CD4-positive, alpha-beta T cell treated with Interleukin-12 subunit alpha and Interleukin-12 subunit beta, for 1 hour (primary cell): Measurements from ENCODE around the gene OR2T2.
"Not testable (repeated sequence)": the region's sequence is repeated elsewhere in the genome, so short reads cannot be mapped to it uniquely, and the experiment has no call there.

ENCODE experiments used
- DNase-seq: peaks from one replicate; pipeline ENCODE4 v3.0.0-alpha.2; 2020

The OR2T2 gene

GRCh38 chr1:248445399-248445798, at the start of gene OR2T2:
Gene OR2T2 (plus strand): TSS chr1:248445637. CDS start chr1:248452798, 7,161 bp downstream.
- DNase-seq = not testable (repeated sequence)

- DNase-seq = no peak
Observed at GRCh38 chr1:248402748-248403147, 42.7 kb upstream of the OR2T2 start, which contains the start of gene OR2T1. Gene OR2T1 (plus strand): TSS chr1:248403048. CDS start chr1:248406148, 3,100 bp downstream.

GRCh38 chr1:248404024-248404423, 41.4 kb upstream of the OR2T2 start:
- peak; percentile 3 for DNase-seq

- DNase-seq = no peak
Observed at GRCh38 chr1:248406721-248407692, 38.4 kb upstream of the OR2T2 start.

- DNase-seq = no peak
Observed at GRCh38 chr1:248416226-248416625, 29.2 kb upstream of the OR2T2 start.

GRCh38 chr1:248417854-248418253, 27.6 kb upstream of the OR2T2 start:
- no peak for DNase-seq

- no peak for DNase-seq
Observed at GRCh38 chr1:248421384-248421783, 24.1 kb upstream of the OR2T2 start.

GRCh38 chr1:248427526-248428191, 17.8 kb upstream of the OR2T2 start:
- DNase-seq = not testable (repeated sequence)

GRCh38 chr1:248428192-248428533, 17.3 kb upstream of the OR2T2 start:
- DNase-seq = not testable (repeated sequence)

- not testable (repeated sequence) for DNase-seq
Observed at GRCh38 chr1:248431683-248432082, 13.8 kb upstream of the OR2T2 start.

- not testable (repeated sequence) for DNase-seq
Observed at GRCh38 chr1:248432201-248432600, 13.2 kb upstream of the OR2T2 start.

- not testable (repeated sequence) for DNase-seq
Observed at GRCh38 chr1:248433811-248434415, 11.5 kb upstream of the OR2T2 start.

GRCh38 chr1:248434913-248435312, 10.5 kb upstream of the OR2T2 start:
- not testable (repeated sequence) for DNase-seq

- DNase-seq = not testable (repeated sequence)
Observed at GRCh38 chr1:248436303-248436702, 9.1 kb upstream of the OR2T2 start.

GRCh38 chr1:248438668-248439067, 6.8 kb upstream of the OR2T2 start:
- not testable (repeated sequence) for DNase-seq

GRCh38 chr1:248439283-248439682, 6.2 kb upstream of the OR2T2 start:
- DNase-seq = not testable (repeated sequence)

- DNase-seq = not testable (repeated sequence)
Observed at GRCh38 chr1:248442500-248443277, 2.7 kb upstream of the OR2T2 start.

- DNase-seq = not testable (repeated sequence)
Observed at GRCh38 chr1:248444603-248445002, 834 bp upstream of the OR2T2 start.

- DNase-seq = not testable (repeated sequence)
Observed at GRCh38 chr1:248448409-248449074, 3.1 kb downstream of the OR2T2 start.

GRCh38 chr1:248449821-248450465, 4.5 kb downstream of the OR2T2 start:
- not testable (repeated sequence) for DNase-seq

- DNase-seq = not testable (repeated sequence)
Observed at GRCh38 chr1:248450466-248451145, 5.2 kb downstream of the OR2T2 start.
